OCI-LY1 (cell line): ENCODE measurements around the gene IL31.

Experiments
- EZH2 ChIP-seq: fragments of 200-600 bp; sonication (generic), shearing (Covaris generic); IDR thresholded peaks from 2 replicates; pipeline ENCODE4 v1.8.0; 2017; ENCODE audit warnings: borderline replicate concordance, mixed run types, mild to moderate bottlenecking, antibody characterized with exemption, low read length, moderate library complexity, mixed read lengths
- TF ChIP-seq, protein P1 (sequence below): fragments of 200-600 bp; sonication (generic), shearing (Covaris generic); IDR thresholded peaks from 2 replicates; pipeline ENCODE4 v1.5.1; 2017; ENCODE audit warnings: mild to moderate bottlenecking, antibody characterized with exemption, low read length, moderate library complexity, mixed read lengths

- TF ChIP-seq, protein P1, sequence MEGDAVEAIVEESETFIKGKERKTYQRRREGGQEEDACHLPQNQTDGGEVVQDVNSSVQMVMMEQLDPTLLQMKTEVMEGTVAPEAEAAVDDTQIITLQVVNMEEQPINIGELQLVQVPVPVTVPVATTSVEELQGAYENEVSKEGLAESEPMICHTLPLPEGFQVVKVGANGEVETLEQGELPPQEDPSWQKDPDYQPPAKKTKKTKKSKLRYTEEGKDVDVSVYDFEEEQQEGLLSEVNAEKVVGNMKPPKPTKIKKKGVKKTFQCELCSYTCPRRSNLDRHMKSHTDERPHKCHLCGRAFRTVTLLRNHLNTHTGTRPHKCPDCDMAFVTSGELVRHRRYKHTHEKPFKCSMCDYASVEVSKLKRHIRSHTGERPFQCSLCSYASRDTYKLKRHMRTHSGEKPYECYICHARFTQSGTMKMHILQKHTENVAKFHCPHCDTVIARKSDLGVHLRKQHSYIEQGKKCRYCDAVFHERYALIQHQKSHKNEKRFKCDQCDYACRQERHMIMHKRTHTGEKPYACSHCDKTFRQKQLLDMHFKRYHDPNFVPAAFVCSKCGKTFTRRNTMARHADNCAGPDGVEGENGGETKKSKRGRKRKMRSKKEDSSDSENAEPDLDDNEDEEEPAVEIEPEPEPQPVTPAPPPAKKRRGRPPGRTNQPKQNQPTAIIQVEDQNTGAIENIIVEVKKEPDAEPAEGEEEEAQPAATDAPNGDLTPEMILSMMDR, result no peak
- no peak for TF ChIP-seq EZH2
Observed at GRCh38 chr12:122124370-122124769, 49.7 kb downstream of the IL31 start.
